GM19455 (cell line): ENCODE data around the gene RASSF6.
"Not testable (repeated sequence)": the region's sequence is repeated elsewhere in the genome, so short reads cannot be mapped to it uniquely, and the experiment has no call there.

Source experiments
- ATAC-seq: cut with Tn5 transposase; IDR thresholded peaks from one replicate; pipeline ENCODE4 v1.9.1; 2021; ENCODE audit not compliant: unreplicated experiment

RASSF6 gene

GRCh38 chr4:73613130-73613529 is 7.1 kb downstream of the RASSF6 start:
- no peak for ATAC-seq

- no peak for ATAC-seq
These were observed 8.2 kb downstream of the RASSF6 start for GRCh38 chr4:73612032-73612431.

GRCh38 chr4:73609706-73610105 is 10.5 kb downstream of the RASSF6 start:
- ATAC-seq: no peak

- ATAC-seq: no peak
These were observed 11.3 kb downstream of the RASSF6 start for GRCh38 chr4:73608689-73609594.

- ATAC-seq: no peak
These were observed 12.7 kb downstream of the RASSF6 start for GRCh38 chr4:73607375-73608033.

GRCh38 chr4:73606465-73606974 is 13.7 kb downstream of the RASSF6 start:
- ATAC-seq: peak; percentile 66

GRCh38 chr4:73603854-73604584 is 16.2 kb downstream of the RASSF6 start:
- no peak for ATAC-seq

- ATAC-seq: no peak
These were observed 16.9 kb downstream of the RASSF6 start for GRCh38 chr4:73603271-73603710.

GRCh38 chr4:73600954-73601353 is 19.3 kb downstream of the RASSF6 start:
- ATAC-seq: no peak

GRCh38 chr4:73599182-73599581 is 21.1 kb downstream of the RASSF6 start:
- no peak for ATAC-seq

GRCh38 chr4:73597594-73597993 is 22.6 kb downstream of the RASSF6 start:
- ATAC-seq: no peak

GRCh38 chr4:73597183-73597582 is 23.1 kb downstream of the RASSF6 start:
- not testable (repeated sequence) for ATAC-seq

- ATAC-seq: no peak
These were observed 24.2 kb downstream of the RASSF6 start for GRCh38 chr4:73596001-73596400.

- no peak for ATAC-seq
These were observed 26.5 kb downstream of the RASSF6 start for GRCh38 chr4:73593631-73594241.

- peak; percentile 94 for ATAC-seq
These were observed 30.1 kb downstream of the RASSF6 start for GRCh38 chr4:73589887-73590801.

GRCh38 chr4:73589261-73589847 is 30.9 kb downstream of the RASSF6 start:
- ATAC-seq: peak; percentile 32

- no peak for ATAC-seq
These were observed 31.6 kb downstream of the RASSF6 start for GRCh38 chr4:73588613-73589012.

GRCh38 chr4:73586666-73587065 is 33.6 kb downstream of the RASSF6 start:
- ATAC-seq: no peak

- ATAC-seq: no peak
These were observed 34.2 kb downstream of the RASSF6 start for GRCh38 chr4:73586040-73586439.
